Fibroblast of villous mesenchyme (primary cell): Measurements from ENCODE around the gene TPTE2. TPM values are rescaled to one million over a fixed set of nuclear protein-coding genes. Genes with fewer than 3 reads are reported as not detected.
A peak's percentile ranks its signal among the peaks of the same experiment; 100 is the strongest.

Source experiments
- DNase-seq: peaks from one replicate; pipeline ENCODE4 v3.0.0-alpha.2; 2010; ENCODE audit warnings: low read depth
- H3K4me3 ChIP-seq: 2 replicates; pipeline ENCODE4 v1.5.1; 2011; ENCODE audit warnings: low read depth, mild to moderate bottlenecking, low read length
- total RNA-seq: library from RNA; depleted of rRNA; stranded (reverse); fragments of >200 nt; gene quantifications from 2 replicates; pipeline ENCODE4 v1.2.3, GENCODE V29; 2012
- TF ChIP-seq, protein P1 (sequence below): IDR thresholded peaks from 2 replicates; pipeline ENCODE4 v1.5.1; 2012; ENCODE audit warnings: low read depth, mild to moderate bottlenecking, low read length; ENCODE audit not compliant: insufficient read depth

TPTE2 gene
- total RNA-seq, 1 donor = not detected

DNA sequence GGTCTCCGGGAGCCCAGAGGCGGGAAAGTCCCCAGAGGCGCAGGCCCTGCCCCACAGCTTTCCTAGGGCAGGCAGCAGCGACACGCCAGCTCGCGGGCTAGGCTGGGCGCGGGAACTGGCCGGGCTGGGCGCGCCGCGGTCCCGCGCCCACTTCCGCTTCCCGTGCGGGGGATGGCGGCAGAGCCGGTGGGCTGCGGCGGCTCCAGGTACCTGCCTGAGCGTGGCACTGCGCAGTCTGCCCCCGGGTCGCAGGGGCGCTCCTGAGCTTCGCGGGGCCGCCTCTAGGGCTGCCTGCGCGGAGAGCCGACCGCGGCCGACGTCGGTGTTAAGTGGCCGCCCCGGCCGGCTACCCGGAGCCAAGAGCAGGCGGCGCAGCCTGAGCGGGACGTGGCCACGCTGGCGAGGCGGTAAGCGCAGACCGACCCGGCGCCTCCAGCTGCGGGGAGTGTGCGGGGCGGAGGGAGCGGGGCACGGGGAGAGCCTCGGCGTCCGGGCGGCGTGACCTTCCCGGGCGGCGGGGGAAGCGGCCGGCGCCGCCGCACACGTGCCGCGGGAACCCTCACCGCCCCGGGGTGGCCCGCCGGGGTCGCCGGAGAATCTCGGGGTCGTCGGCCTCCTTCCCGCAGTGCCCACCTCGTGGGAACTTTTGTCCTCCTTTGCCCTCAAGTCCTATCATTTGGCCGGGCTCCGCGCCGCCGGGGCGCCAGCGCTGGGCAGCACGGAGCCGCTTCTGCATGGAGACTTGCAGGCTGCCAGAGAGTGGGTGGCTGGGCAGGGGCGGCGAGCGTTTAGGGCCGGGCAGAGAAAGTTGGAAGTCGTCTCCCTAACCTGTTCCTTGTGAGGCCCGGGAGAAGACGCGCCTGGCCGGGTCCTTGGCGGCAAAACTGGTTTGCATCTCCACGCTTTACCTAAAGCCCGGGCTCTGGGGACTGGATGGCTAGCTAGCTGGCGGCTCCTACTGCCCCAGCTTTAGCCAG, 40.7 kb upstream of the TPTE2 start:
- TF ChIP-seq, protein P1, sequence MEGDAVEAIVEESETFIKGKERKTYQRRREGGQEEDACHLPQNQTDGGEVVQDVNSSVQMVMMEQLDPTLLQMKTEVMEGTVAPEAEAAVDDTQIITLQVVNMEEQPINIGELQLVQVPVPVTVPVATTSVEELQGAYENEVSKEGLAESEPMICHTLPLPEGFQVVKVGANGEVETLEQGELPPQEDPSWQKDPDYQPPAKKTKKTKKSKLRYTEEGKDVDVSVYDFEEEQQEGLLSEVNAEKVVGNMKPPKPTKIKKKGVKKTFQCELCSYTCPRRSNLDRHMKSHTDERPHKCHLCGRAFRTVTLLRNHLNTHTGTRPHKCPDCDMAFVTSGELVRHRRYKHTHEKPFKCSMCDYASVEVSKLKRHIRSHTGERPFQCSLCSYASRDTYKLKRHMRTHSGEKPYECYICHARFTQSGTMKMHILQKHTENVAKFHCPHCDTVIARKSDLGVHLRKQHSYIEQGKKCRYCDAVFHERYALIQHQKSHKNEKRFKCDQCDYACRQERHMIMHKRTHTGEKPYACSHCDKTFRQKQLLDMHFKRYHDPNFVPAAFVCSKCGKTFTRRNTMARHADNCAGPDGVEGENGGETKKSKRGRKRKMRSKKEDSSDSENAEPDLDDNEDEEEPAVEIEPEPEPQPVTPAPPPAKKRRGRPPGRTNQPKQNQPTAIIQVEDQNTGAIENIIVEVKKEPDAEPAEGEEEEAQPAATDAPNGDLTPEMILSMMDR = peak; percentile 17
- DNase-seq = peak; percentile 43
- H3K4me3 ChIP-seq = peak overlapping the region; percentile 66

GRCh38 chr13:19597523-19597922, 36.2 kb upstream of the TPTE2 start:
- TF ChIP-seq, protein P1 = no peak
- peak; percentile 90 for DNase-seq
- no peak overlapping the region for H3K4me3 ChIP-seq

- peak; percentile 80 for DNase-seq
- TF ChIP-seq, protein P1 = no peak
These were observed 35.6 kb upstream of the TPTE2 start for GRCh38 chr13:19596960-19597361.

DNA sequence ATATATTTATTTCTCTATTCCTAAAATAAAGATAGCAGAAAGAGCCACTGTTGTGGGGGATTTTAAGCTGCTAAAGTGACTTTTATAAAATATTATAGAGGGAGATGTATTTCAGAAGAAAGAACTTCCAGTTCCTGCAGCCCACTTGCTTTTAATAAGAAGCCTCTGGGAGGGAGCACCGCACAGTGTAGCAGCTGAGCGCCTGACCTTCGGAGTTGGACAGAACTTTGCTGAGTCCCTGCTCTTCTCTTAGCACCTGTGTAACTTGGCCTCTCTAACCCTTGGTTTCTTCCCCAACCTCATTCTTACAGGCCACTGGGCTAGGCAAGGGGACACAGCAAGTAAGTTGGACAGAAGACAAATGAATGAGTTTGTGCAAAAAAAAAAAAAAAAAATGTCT, 34.8 kb upstream of the TPTE2 start:
- TF ChIP-seq, protein P1 = no peak
- H3K4me3 ChIP-seq = no peak overlapping the region
- DNase-seq = no peak

More at GRCh38 chr13:19596960-19597361, 35.6 kb upstream of the TPTE2 start:
- no peak overlapping the region for H3K4me3 ChIP-seq

GRCh38 chr13:19592657-19593180, 31.4 kb upstream of the TPTE2 start:
- TF ChIP-seq, protein P1 = no peak
- no peak overlapping the region for H3K4me3 ChIP-seq
- DNase-seq = no peak

GRCh38 chr13:19591864-19592263, 30.5 kb upstream of the TPTE2 start:
- no peak for DNase-seq
- TF ChIP-seq, protein P1 = no peak
- no peak overlapping the region for H3K4me3 ChIP-seq
